HUES6 (cell line): Measurements from ENCODE around the gene ANKS6.

ENCODE experiments used
- H3K27ac ChIP-seq: 2 replicates; pipeline ENCODE4 v1.7.0; 2013; ENCODE audit warnings: low read depth, mild to moderate bottlenecking, low read length, inconsistent platforms
- H3K27me3 ChIP-seq: 2 replicates; pipeline ENCODE4 v1.6.1; 2013; ENCODE audit warnings: low read length; ENCODE audit not compliant: control insufficient read depth, insufficient read depth
- H3K36me3 ChIP-seq: 2 replicates; pipeline ENCODE4 v1.6.1; 2013; ENCODE audit warnings: low read length; ENCODE audit not compliant: control insufficient read depth, insufficient read depth
- H3K4me1 ChIP-seq: 2 replicates; pipeline ENCODE4 v1.6.1; 2013; ENCODE audit warnings: low read length; ENCODE audit not compliant: control insufficient read depth, insufficient read depth
- H3K4me3 ChIP-seq: 2 replicates; pipeline ENCODE4 v1.5.1; 2013; ENCODE audit warnings: low read depth, low read length
- H3K9ac ChIP-seq: one replicate; pipeline ENCODE4 v1.6.1; 2013; ENCODE audit warnings: mild to moderate bottlenecking, low read length
- H3K9me3 ChIP-seq: 2 replicates; pipeline ENCODE4 v1.6.1; 2013; ENCODE audit warnings: low read depth, low read length; ENCODE audit not compliant: control insufficient read depth, insufficient read depth

Gene ANKS6

GRCh38 chr9:98747476-98747875 is 48.9 kb downstream of the ANKS6 start:
- Histone ChIP-seq H3K36me3 (peaks cover 50% of the 10 kb centered on the region), H3K4me1 (no peaks in the 10 kb centered on the region), H3K27me3 (no peaks in the 10 kb centered on the region), H3K9ac (no peak overlapping the region), H3K4me3 (no peak overlapping the region), H3K9me3 (no peaks in the 10 kb centered on the region), H3K27ac (no peak overlapping the region)

- peaks cover 36% of the 10 kb centered on the region for H3K36me3 ChIP-seq
- H3K27me3 ChIP-seq, result no peaks in the 10 kb centered on the region
- no peak overlapping the region for H3K4me3 ChIP-seq
- no peaks in the 10 kb centered on the region for H3K9me3 ChIP-seq
- no peaks in the 10 kb centered on the region for H3K4me1 ChIP-seq
- H3K27ac ChIP-seq, result no peak overlapping the region
- H3K9ac ChIP-seq, result no peak overlapping the region
These were observed 50.9 kb downstream of the ANKS6 start for GRCh38 chr9:98745470-98745869.

DNA sequence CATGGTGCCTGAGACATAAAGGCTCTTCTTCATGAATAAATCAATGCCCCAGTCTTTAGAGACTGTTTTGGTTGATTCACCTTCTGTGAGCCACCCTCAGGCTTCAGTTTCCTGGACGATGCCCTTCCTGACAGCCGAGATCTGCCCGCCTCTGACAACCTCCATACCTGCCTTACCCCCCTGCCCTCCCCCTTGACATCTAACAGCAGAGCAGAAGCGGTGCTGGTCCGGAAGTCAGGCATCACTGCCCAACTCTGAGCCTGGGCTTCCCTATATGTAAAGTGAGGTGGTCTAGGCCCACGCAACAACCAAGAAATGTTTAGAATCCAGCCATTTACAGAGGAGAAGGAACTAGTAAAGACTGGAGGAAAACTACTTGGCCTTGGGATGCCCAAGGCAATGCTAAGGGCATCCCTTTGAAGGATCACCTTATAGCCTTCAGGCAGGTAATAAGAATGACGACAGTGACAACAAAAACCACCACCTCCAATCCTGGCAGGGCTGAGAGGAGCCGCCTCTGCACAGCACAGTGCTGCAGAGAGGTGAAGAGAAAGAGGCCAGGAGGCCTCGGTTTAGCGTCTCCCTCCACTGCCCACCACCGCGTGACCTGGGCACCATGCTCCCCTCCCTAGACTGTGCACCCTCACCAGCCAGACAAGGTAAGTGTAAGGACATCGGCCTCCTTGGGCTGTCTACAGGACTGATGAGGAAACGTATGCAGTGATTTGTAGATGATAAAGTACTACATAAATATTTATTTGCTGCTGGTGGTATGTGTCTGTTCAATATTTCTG is 52.3 kb downstream of the ANKS6 start:
- Histone ChIP-seq H3K9me3 (peaks cover 3% of the 10 kb centered on the region), H3K27me3 (no peaks in the 10 kb centered on the region), H3K36me3 (peaks cover 27% of the 10 kb centered on the region), H3K27ac (no peak overlapping the region), H3K9ac (no peak overlapping the region), H3K4me1 (no peaks in the 10 kb centered on the region), H3K4me3 (no peak overlapping the region)

- Histone ChIP-seq H3K27ac (no peak overlapping the region), H3K9me3 (peaks cover 8% of the 10 kb centered on the region)
These were observed 53.0 kb downstream of the ANKS6 start for GRCh38 chr9:98743329-98743728.

GRCh38 chr9:98742325-98743280 is 53.8 kb downstream of the ANKS6 start:
- no peaks in the 10 kb centered on the region for H3K4me1 ChIP-seq
- H3K36me3 ChIP-seq, result peaks cover 25% of the 10 kb centered on the region
- H3K27ac ChIP-seq, result no peak overlapping the region
- H3K9me3 ChIP-seq, result peaks cover 8% of the 10 kb centered on the region
- no peak overlapping the region for H3K4me3 ChIP-seq
- no peaks in the 10 kb centered on the region for H3K27me3 ChIP-seq
- H3K9ac ChIP-seq, result no peak overlapping the region

More at GRCh38 chr9:98743329-98743728, 53.0 kb downstream of the ANKS6 start:
- Histone ChIP-seq H3K27me3 (no peaks in the 10 kb centered on the region), H3K36me3 (peaks cover 25% of the 10 kb centered on the region), H3K4me3 (no peak overlapping the region), H3K4me1 (no peaks in the 10 kb centered on the region), H3K9ac (no peak overlapping the region)

DNA sequence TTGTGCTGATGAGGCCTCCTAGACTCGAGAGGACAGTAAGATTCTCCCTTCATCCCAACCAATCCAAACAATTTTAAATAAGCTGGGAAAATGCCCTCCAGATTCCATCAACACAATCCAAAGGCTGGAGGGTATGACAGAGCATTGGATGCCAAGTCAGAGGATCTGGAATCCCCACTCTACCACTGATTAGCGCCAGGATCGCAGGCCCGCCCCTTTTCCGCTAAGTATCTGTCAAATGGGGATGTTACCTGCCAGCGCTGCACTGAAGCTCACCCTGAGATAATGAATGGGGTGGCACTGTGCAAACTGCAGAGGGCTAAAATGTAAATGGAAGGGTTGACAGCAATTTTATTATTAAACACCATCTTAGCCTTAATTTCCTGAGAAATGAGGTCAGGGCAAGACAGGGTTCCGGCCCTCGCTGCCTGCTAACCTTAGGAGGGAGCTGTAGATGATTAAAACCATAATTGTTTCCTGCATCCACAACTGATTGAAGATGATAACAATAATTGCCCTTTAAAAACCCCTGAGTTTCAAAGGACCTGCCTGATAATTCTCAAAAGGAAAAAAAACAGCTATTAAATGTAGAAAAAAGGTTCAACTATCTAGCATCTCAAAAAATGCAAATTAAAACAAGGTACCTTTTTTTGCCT is 56.0 kb downstream of the ANKS6 start:
- peaks cover 35% of the 10 kb centered on the region for H3K36me3 ChIP-seq
- no peaks in the 10 kb centered on the region for H3K27me3 ChIP-seq
- no peak overlapping the region for H3K27ac ChIP-seq
- peaks cover 8% of the 10 kb centered on the region for H3K9me3 ChIP-seq
- H3K4me3 ChIP-seq, result no peak overlapping the region
- H3K9ac ChIP-seq, result no peak overlapping the region
- no peaks in the 10 kb centered on the region for H3K4me1 ChIP-seq

DNA sequence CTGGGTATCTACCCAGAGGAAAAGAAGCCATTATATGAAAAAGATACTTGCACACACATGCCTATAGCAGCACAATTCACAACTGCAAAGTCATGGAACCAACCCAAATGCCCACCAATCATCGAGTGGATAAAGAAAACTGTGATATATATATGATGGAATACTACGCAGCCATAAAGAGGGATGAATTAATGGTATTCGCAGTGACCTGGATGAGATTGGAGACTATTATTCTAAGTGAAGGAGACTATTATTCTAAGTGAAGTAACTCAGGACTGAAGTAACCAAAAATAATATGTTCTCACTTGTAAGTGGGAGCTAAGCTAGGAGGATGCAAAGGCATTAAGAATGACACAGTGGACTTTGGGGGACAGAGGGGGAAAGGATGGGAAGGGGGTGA is 57.6 kb downstream of the ANKS6 start:
- Histone ChIP-seq H3K4me3 (no peak overlapping the region), H3K27ac (no peak overlapping the region), H3K27me3 (no peaks in the 10 kb centered on the region), H3K4me1 (no peaks in the 10 kb centered on the region), H3K9me3 (peaks cover 8% of the 10 kb centered on the region), H3K9ac (no peak overlapping the region), H3K36me3 (peaks cover 32% of the 10 kb centered on the region)

DNA sequence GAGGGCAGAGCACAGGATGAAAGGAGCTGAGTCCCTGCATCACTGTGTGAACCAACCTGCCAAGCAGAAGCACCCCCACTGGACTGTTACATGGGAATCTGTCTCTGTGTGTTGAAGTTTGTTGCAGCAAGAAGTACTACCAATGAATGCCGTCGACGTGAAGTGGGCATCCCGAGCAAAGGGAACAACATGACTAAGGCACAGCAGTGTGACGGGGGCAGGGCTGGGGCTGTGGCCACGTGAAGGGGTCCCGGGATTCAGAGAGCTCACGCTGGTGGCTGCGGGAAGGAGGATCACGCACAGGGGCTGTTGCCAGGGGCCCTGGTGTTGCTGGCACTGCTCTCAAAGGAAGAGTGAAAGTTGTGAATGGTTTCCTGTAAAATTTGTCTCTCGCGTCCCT is 60.1 kb downstream of the ANKS6 start:
- H3K9ac ChIP-seq, result no peak overlapping the region
- H3K27me3 ChIP-seq, result no peaks in the 10 kb centered on the region
- peaks cover 8% of the 10 kb centered on the region for H3K9me3 ChIP-seq
- peaks cover 32% of the 10 kb centered on the region for H3K36me3 ChIP-seq
- H3K27ac ChIP-seq, result no peak overlapping the region
- H3K4me1 ChIP-seq, result no peaks in the 10 kb centered on the region; the same call in 1 of the 2 replicates
- H3K4me3 ChIP-seq, result no peak overlapping the region

DNA sequence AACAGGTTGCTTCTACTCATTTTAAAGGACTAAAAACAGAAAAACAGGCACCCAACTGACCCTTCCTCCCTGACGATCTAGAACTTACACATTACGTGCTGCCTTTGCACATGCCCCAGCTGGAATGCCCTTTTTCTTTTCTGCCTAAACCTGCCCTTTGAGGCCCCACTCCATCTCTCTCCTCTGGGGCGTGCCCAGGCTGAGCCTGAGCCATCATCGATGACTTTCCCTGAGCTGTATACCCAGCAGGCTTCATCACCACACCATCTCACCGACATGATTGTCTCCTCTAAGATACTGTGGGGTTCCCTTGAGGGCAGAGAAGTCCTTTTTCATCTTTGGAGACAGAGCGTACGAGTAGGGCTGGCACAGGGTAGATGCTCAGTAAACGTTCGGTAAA is 63.6 kb downstream of the ANKS6 start:
- no peak overlapping the region for H3K27ac ChIP-seq
- H3K4me1 ChIP-seq, result no peaks in the 10 kb centered on the region; the same call in 1 of the 2 replicates
- H3K27me3 ChIP-seq, result peaks cover 5% of the 10 kb centered on the region; the same call in 1 of the 2 replicates
- H3K9me3 ChIP-seq, result no peaks in the 10 kb centered on the region
- no peak overlapping the region for H3K9ac ChIP-seq
- no peak overlapping the region for H3K4me3 ChIP-seq
- peaks cover 25% of the 10 kb centered on the region for H3K36me3 ChIP-seq

- no peak overlapping the region for H3K27ac ChIP-seq
- peaks cover 5% of the 10 kb centered on the region; the same call in 1 of the 2 replicates for H3K27me3 ChIP-seq
- H3K9me3 ChIP-seq, result no peaks in the 10 kb centered on the region
- peaks cover 25% of the 10 kb centered on the region for H3K36me3 ChIP-seq
- no peak overlapping the region for H3K9ac ChIP-seq
- no peak overlapping the region for H3K4me3 ChIP-seq
- no peaks in the 10 kb centered on the region; the same call in 1 of the 2 replicates for H3K4me1 ChIP-seq
These were observed 64.3 kb downstream of the ANKS6 start for GRCh38 chr9:98732091-98732490.
